ENCODE results near the gene MAST2. TPM values are rescaled to one million over a fixed set of nuclear protein-coding genes. Genes with fewer than 3 reads are reported as not detected.

MAST2 gene
- total and polyA plus RNA-seq, 2 experiments from 2014 or later, result 14.2 to 19.1 TPM

DNA sequence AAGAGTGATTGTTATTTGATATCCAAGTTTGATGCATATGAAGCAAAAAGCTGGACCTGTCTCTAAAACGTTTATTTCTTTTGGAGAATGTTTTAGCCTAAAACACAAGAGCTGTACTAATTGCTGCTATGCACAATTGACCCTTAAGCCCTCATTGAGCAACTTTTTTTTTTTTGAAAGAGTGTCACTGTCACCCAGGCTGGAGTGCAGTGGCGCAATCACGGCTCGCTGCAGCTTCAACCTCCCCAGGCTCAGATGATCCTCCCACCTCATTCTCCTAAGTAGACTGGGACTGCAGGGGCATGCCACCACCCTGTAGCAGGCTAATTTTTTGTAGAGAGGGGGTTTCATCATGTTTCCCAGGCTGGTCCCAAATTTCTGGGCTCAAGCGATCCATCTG is 199.9 kb downstream of the MAST2 start:
- Histone ChIP-seq H3K9me3 (ENCODE audit: low read depth) (no peaks in the 10 kb centered on the region), H3F3A (ENCODE audit: insufficient read depth) (no peaks in the 10 kb centered on the region), H3K36me3 (ENCODE audit: low read depth) (0 out of 2 replicates have a peak, but pooled peaks cover 7% of the 10 kb centered on the region), H3K9ac (no peak overlapping the region), H3K9me2 (ENCODE audit: insufficient read depth) (no peaks in the 10 kb centered on the region), H2AFZ (no peak overlapping the region), H4K20me1 (ENCODE audit: insufficient read depth) (no peaks in the 10 kb centered on the region), H3K4me2 (ENCODE audit: unreplicated experiment) (no peak overlapping the region), H3K4me1 (ENCODE audit: insufficient read depth) (no peaks in the 10 kb centered on the region), H3K27ac (no peak overlapping the region), H3K4me3 (no peak overlapping the region), H3K79me2 (ENCODE audit: insufficient read depth) (no peaks in the 10 kb centered on the region), H3K27me3 (replicated peaks; ENCODE audit: insufficient read depth) (no peaks in the 10 kb centered on the region)
- 76 to 79% methylated on average over 5 of the region's 5 CpGs for WGBS, 2 experiments (ENCODE audit: low coverage in 1 of 2, low lambda C conversion rate in 2 of 2, missing lambda C conversion rate in 2 of 2)
- no peak for TF ChIP-seq EZH2 (IDR thresholded peaks at IDR 0.05; ENCODE audit: insufficient read depth, poor library complexity, severe bottlenecking)
- no peak for TF ChIP-seq EZH2phosphoT487 (IDR thresholded peaks at IDR 0.05; ENCODE audit: insufficient read depth, low read depth)
- in situ Hi-C loops (cut with MboI), result no loop called here
- no peak for DNase-seq

DNA sequence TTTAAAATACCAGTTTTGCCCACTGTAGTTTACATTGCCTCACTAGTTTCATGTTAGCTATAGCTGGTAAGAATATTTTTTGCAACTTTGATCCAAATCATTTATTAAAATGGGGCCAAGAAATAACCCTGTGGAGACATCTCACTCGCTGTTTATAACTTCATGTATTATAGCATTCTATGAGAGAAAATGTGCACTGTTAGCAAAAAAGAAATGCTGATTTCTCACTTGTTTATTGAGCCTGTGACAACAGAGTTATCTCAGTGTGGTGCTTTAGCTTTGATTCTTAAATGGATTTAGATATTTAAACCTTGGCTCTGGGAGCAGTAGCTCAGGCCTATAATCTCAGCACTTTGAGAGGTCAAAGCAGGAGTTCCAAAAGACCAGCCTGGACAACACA is 201.1 kb downstream of the MAST2 start:
- TF ChIP-seq EZH2phosphoT487 (IDR thresholded peaks at IDR 0.05; ENCODE audit: insufficient read depth, low read depth) (no peak), EZH2 (IDR thresholded peaks at IDR 0.05; ENCODE audit: insufficient read depth, poor library complexity, severe bottlenecking) (no peak)
- Histone ChIP-seq H3K4me2 (ENCODE audit: unreplicated experiment) (no peak overlapping the region), H3K79me2 (ENCODE audit: insufficient read depth) (no peaks in the 10 kb centered on the region), H4K20me1 (ENCODE audit: insufficient read depth) (no peaks in the 10 kb centered on the region), H3K4me3 (no peak overlapping the region), H3K27ac (no peak overlapping the region), H3F3A (ENCODE audit: insufficient read depth) (no peaks in the 10 kb centered on the region), H3K4me1 (ENCODE audit: insufficient read depth) (no peaks in the 10 kb centered on the region), H3K27me3 (replicated peaks; ENCODE audit: insufficient read depth) (no peaks in the 10 kb centered on the region), H3K9me3 (ENCODE audit: low read depth) (no peaks in the 10 kb centered on the region), H3K36me3 (ENCODE audit: low read depth) (peaks cover 11% of the 10 kb centered on the region), H3K9me2 (ENCODE audit: insufficient read depth) (no peaks in the 10 kb centered on the region), H2AFZ (no peak overlapping the region), H3K9ac (no peak overlapping the region)
- WGBS, 2 experiments (ENCODE audit: low coverage in 1 of 2, low lambda C conversion rate in 2 of 2, missing lambda C conversion rate in 2 of 2), result 100% methylated on average over 1 of the region's 1 CpG
- DNase-seq, result no peak
- in situ Hi-C loops (cut with MboI), result no loop called here

DNA sequence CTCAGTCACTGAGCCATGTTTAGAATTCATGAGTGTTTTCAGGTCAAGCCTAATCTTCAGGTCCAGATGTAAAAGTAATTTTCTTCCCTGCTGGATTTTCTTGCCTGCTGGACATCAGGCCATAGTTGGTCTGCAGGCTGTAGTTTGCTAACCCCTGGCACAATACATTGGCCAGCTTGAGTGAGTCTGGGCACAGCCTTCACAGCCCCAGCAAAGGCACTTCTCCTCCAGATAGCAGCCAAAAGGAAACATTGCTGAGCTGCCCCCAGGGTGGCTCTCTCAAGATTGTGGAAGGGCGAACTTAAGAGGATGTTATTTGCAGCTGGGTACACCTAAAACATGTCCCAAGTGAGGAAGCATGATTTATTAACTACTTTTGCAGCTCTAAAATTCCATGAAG is 202.2 kb downstream of the MAST2 start:
- WGBS, 2 experiments (ENCODE audit: low coverage in 1 of 2, low lambda C conversion rate in 2 of 2, missing lambda C conversion rate in 2 of 2), result 94 to 100% methylated on average over 1 of the region's 1 CpG
- TF ChIP-seq EZH2 (IDR thresholded peaks at IDR 0.05; ENCODE audit: insufficient read depth, poor library complexity, severe bottlenecking) (no peak), EZH2phosphoT487 (IDR thresholded peaks at IDR 0.05; ENCODE audit: insufficient read depth, low read depth) (no peak)
- no peak overlapping the region for H2AFZ ChIP-seq
- H3F3A ChIP-seq (ENCODE audit: insufficient read depth), result no peaks in the 10 kb centered on the region
- no peaks in the 10 kb centered on the region for H3K4me1 ChIP-seq (ENCODE audit: insufficient read depth)
- H3K79me2 ChIP-seq (ENCODE audit: insufficient read depth), result no peaks in the 10 kb centered on the region
- no peak overlapping the region for H3K4me3 ChIP-seq
- no peak overlapping the region for H3K9ac ChIP-seq
- H3K27me3 ChIP-seq (replicated peaks; ENCODE audit: insufficient read depth), result no peaks in the 10 kb centered on the region
- H3K9me3 ChIP-seq (ENCODE audit: low read depth), result no peaks in the 10 kb centered on the region
- no peaks in the 10 kb centered on the region for H3K9me2 ChIP-seq (ENCODE audit: insufficient read depth)
- in situ Hi-C loops (cut with MboI), result no loop called here
- no peak overlapping the region for H3K27ac ChIP-seq
- H4K20me1 ChIP-seq (ENCODE audit: insufficient read depth), result no peaks in the 10 kb centered on the region
- DNase-seq, result no peak
- H3K36me3 ChIP-seq (ENCODE audit: low read depth), result peaks cover 15% of the 10 kb centered on the region
- no peak overlapping the region for H3K4me2 ChIP-seq (ENCODE audit: unreplicated experiment)

DNA sequence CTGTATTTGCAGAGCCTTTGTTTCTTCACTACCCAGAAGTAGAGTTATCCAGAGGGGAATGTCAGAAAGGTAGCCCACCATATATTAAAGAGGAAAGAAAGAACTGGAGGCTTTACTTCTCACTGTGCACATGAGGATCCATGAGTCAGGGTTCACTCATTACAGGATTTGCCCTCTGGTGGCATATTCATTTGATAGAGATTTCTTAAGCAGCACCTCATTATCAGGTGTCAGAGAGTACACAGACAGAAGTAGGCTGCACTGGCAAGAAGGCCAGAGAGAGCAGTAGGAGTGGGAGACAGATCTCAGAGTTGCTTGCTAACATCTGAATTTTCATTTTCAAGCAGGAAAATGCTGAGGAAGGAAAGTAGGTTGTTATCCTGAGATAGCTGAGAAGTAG is 205.2 kb downstream of the MAST2 start:
- peaks cover 15% of the 10 kb centered on the region for H3K36me3 ChIP-seq (ENCODE audit: low read depth)
- no peaks in the 10 kb centered on the region for H3F3A ChIP-seq (ENCODE audit: insufficient read depth)
- no peak overlapping the region for H3K9ac ChIP-seq
- H3K27me3 ChIP-seq (replicated peaks; ENCODE audit: insufficient read depth), result no peaks in the 10 kb centered on the region
- in situ Hi-C loops (cut with MboI), result no loop called here
- TF ChIP-seq EZH2 (IDR thresholded peaks at IDR 0.05; ENCODE audit: insufficient read depth, poor library complexity, severe bottlenecking) (no peak), EZH2phosphoT487 (IDR thresholded peaks at IDR 0.05; ENCODE audit: insufficient read depth, low read depth) (no peak)
- no peak overlapping the region for H2AFZ ChIP-seq
- H3K4me2 ChIP-seq (ENCODE audit: unreplicated experiment), result no peak overlapping the region
- H3K4me3 ChIP-seq, result no peak overlapping the region
- no peaks in the 10 kb centered on the region for H4K20me1 ChIP-seq (ENCODE audit: insufficient read depth)
- H3K4me1 ChIP-seq (ENCODE audit: insufficient read depth), result no peaks in the 10 kb centered on the region
- peak; percentile 22 for DNase-seq
- no peaks in the 10 kb centered on the region for H3K79me2 ChIP-seq (ENCODE audit: insufficient read depth)
- no peak overlapping the region for H3K27ac ChIP-seq
- H3K9me3 ChIP-seq (ENCODE audit: low read depth), result no peaks in the 10 kb centered on the region
- H3K9me2 ChIP-seq (ENCODE audit: insufficient read depth), result no peaks in the 10 kb centered on the region

DNA sequence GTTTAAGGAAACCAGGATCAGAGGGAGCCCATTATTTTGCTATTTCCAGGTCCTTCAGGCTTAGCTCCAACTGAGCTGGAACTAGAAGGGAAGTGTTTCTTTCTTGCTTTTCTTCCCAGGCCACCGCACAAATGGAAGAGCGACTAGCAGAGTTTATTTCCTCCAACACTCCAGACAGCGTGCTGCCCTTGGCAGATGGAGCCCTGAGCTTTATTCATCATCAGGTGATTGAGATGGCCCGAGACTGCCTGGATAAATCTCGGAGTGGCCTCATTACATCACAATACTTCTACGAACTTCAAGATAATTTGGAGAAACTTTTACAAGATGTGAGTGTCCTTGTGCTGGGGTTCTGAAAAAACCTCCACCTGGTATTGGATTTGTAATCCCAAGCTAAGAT is 207.2 kb downstream of the MAST2 start:
- Histone ChIP-seq H3K4me3 (no peak overlapping the region), H3K36me3 (ENCODE audit: low read depth) (peaks cover 15% of the 10 kb centered on the region), H3K79me2 (ENCODE audit: insufficient read depth) (no peaks in the 10 kb centered on the region), H2AFZ (no peak overlapping the region), H3K27me3 (replicated peaks; ENCODE audit: insufficient read depth) (no peaks in the 10 kb centered on the region), H3K9ac (no peak overlapping the region), H3F3A (ENCODE audit: insufficient read depth) (no peaks in the 10 kb centered on the region), H3K4me1 (ENCODE audit: insufficient read depth) (no peaks in the 10 kb centered on the region), H4K20me1 (ENCODE audit: insufficient read depth) (no peaks in the 10 kb centered on the region), H3K4me2 (ENCODE audit: unreplicated experiment) (no peak overlapping the region), H3K27ac (no peak overlapping the region), H3K9me3 (ENCODE audit: low read depth) (no peaks in the 10 kb centered on the region), H3K9me2 (ENCODE audit: insufficient read depth) (no peaks in the 10 kb centered on the region)
- 96 to 97% methylated on average over 6 of the region's 6 CpGs for WGBS, 2 experiments (ENCODE audit: low coverage in 1 of 2, low lambda C conversion rate in 2 of 2, missing lambda C conversion rate in 2 of 2)
- TF ChIP-seq EZH2 (IDR thresholded peaks at IDR 0.05; ENCODE audit: insufficient read depth, poor library complexity, severe bottlenecking) (no peak), EZH2phosphoT487 (IDR thresholded peaks at IDR 0.05; ENCODE audit: insufficient read depth, low read depth) (no peak)
- in situ Hi-C loops (cut with MboI), result no loop called here
- no peak for DNase-seq

Data from GM23248 (cell line).